DMS53 treated with DMSO at 0.1 percent for 48 hours (cell line): ENCODE results near the gene ELMO1.

ENCODE experiments used
- DNase-seq: peaks from one replicate; lab custom pipeline; 2025; ENCODE audit not compliant: unreplicated experiment; lab: John Stamatoyannopoulos, UW

Gene ELMO1

GRCh38 chr7:37109016-37109683 is 339.5 kb downstream of the ELMO1 start:
- DNase-seq: no peak

GRCh38 chr7:37108615-37109014 is 340.0 kb downstream of the ELMO1 start:
- no peak for DNase-seq

GRCh38 chr7:37107047-37107750 is 341.5 kb downstream of the ELMO1 start:
- no peak for DNase-seq

- no peak for DNase-seq
Observed at GRCh38 chr7:37105762-37106161, 342.9 kb downstream of the ELMO1 start.

GRCh38 chr7:37104822-37105518 is 343.7 kb downstream of the ELMO1 start:
- DNase-seq: no peak

- DNase-seq: no peak
Observed at GRCh38 chr7:37102518-37103137, 346.0 kb downstream of the ELMO1 start.

GRCh38 chr7:37100735-37101331 is 347.8 kb downstream of the ELMO1 start:
- no peak for DNase-seq

- no peak for DNase-seq
Observed at GRCh38 chr7:37098762-37099161, 349.9 kb downstream of the ELMO1 start.

- DNase-seq: peak; percentile 6
Observed at GRCh38 chr7:37097983-37098382, 350.7 kb downstream of the ELMO1 start.

- DNase-seq: no peak
Observed at GRCh38 chr7:37097276-37097675, 351.4 kb downstream of the ELMO1 start.

- DNase-seq: no peak
Observed at GRCh38 chr7:37096341-37096740, 352.3 kb downstream of the ELMO1 start.

- DNase-seq: peak; percentile 23
Observed at GRCh38 chr7:37095122-37095521, 353.5 kb downstream of the ELMO1 start.

- no peak for DNase-seq
Observed at GRCh38 chr7:37093257-37093656, 355.4 kb downstream of the ELMO1 start.

- no peak for DNase-seq
Observed at GRCh38 chr7:37092548-37092947, 356.1 kb downstream of the ELMO1 start.

GRCh38 chr7:37089972-37090371 is 358.7 kb downstream of the ELMO1 start:
- DNase-seq: no peak

- DNase-seq: no peak
Observed at GRCh38 chr7:37085600-37085999, 363.1 kb downstream of the ELMO1 start.

GRCh38 chr7:37084303-37084702 is 364.4 kb downstream of the ELMO1 start:
- no peak for DNase-seq

- no peak for DNase-seq
Observed at GRCh38 chr7:37083311-37084096, 365.2 kb downstream of the ELMO1 start.

- DNase-seq: peak; percentile 27
Observed at GRCh38 chr7:37081436-37081835, 367.2 kb downstream of the ELMO1 start.

- DNase-seq: no peak
Observed at GRCh38 chr7:37079420-37079819, 369.2 kb downstream of the ELMO1 start.
